HuH-7 (cell line): ENCODE results near the gene INCA1.
"Not testable (repeated sequence)": the region's sequence is repeated elsewhere in the genome, so short reads cannot be mapped to it uniquely, and the experiment has no call there.

Source experiments
- DNase-seq: peaks from one replicate; pipeline ENCODE4 v3.0.0; 2011; ENCODE audit warnings: low spot score

INCA1 gene, protein sequence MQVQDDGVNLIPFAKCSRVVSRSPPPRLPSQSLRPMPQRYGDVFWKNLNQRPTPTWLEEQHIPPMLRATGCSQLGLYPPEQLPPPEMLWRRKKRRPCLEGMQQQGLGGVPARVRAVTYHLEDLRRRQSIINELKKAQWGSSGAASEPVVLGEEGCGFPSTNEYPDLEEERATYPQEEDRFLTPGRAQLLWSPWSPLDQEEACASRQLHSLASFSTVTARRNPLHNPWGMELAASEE

DNA sequence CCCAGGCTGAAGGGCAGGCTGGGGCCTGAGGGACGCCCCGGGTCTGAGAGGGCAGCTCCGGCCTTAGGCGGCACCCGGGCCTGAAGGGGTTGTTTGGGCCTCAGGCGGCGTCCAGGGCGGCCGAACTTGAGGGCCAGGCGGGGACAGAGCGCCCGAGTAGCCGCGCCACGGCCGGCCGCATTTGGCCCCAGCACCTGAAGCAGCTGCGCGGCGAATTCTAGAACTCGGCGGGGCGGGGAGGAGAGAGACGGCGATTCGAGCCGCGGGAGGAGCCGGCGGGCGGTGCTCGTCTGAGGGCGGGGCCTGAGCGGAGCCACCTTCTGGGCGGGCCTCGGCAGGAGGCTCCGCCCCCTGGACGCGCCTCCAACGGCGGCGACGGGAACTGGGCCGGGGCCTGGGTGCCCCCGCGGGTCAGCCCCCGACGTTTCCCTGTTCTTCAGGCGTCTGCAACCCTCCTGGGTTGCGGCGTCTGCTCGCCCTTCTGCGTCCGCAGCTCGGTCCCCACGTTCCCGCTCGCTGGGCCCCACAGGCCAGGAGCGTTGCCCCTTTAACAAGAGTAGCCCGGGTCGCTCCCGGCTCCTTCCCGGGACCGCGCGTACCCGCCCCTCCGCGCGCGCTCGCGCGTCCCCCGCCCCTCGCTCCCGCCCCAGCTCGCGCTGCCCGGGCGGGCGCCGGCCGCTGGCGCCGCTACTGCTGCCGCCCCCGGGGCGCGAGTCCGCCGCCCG lies at the start of gene INCA1, which contains the start of gene KIF1C:
Gene INCA1, minus strand, starts transcription at position 221 of the 725 bp plus-strand sequence. CDS start 3,085 bp downstream, outside the sequence.
Gene KIF1C, plus strand, starts transcription at position 649 of the 725 bp plus-strand sequence. CDS start 2,297 bp downstream, outside the sequence.
- DNase-seq: peak; percentile 91

- DNase-seq: peak; percentile 36
These were observed 48.2 kb upstream of the INCA1 start for GRCh38 chr17:5045496-5045895.

GRCh38 chr17:5044630-5045029 lies 47.3 kb upstream of the INCA1 start:
- no peak for DNase-seq

DNA sequence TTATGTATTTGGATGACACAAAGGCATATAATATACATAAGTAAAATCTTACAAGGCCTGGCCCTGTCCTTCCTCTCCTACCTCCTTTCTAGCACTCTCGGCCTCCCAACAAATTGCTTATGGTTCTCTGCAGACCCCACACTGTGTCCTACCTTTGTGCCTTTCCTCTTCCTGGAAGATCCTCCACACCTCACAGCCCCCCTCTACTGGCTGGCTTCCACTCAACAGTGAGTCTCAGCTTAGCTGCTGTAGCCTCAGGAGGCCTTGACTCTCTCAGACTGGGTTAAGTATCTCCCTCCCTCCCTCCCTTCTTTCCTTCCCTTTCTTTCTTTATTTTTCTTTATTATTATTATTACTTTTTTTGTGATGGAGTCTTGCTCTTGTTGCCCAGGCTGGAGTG lies 46.2 kb upstream of the INCA1 start:
- DNase-seq: no peak

DNA sequence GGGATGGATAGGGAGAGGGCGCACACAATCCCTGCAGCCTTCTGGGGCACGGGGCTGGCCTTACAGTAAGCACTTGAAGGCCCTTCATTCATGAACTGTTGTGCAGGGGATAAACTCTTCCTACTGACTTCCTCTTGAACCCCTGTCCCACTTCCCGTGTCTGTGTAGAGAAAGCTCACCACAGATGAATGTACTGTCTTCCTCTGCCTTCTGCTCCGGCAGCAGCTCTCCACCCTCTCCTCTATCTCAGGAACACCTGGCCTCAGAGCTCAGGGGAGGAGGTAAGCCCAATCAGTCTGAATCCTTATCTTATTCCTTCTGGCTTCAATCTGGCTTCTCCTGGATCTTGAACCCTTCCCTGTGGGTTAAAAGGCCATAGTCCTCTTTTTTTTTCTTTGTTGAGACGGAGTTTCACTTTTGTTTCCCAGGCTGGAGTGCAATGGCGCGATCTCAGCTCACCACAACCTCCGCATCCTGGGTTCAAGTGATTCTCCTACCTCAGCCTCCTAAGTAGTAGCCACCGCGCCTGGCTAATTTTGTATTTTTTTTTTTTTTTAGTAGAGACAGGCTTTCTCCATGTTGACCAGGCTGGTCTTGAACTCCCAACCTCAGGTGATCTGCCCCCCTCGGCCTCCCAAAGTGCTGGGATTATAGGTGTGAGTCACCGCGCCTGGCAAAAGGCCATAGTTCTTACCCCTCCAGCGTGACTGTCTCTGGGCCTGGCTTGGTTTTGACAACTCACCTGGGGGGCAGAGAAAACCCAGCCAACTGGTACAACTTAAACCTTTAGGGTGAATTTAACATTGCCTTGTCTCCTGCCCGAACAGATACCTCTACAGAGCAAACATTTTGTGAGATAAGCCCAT lies 45.1 kb upstream of the INCA1 start:
- no peak for DNase-seq

DNA sequence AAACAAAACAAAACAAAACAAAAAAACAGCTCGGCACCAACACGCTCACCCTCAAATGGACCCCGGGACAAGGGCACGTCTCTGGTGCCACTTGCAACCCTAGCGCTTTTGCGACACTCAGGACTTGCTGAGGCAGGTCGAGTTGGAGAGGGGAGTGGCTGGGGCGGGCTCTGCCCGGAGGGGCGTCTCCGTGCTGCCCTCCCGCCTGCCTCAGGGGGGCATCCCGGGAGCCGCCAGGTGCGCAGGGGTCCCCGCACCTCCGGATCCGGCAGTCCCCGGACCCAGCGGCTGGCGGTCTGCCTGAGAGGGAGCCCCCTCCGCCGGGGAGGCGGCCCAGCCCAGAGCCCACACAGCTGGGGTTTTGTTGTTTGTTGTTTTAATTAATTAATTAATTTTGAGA lies 38.0 kb upstream of the INCA1 start, which contains the start of gene SLC52A1:
Gene SLC52A1, minus strand, starts transcription at position 112 of the 400 bp plus-strand sequence. CDS start 820 bp downstream, outside the sequence.
- no peak for DNase-seq

GRCh38 chr17:5034651-5035050 lies 37.3 kb upstream of the INCA1 start:
- no peak for DNase-seq

DNA sequence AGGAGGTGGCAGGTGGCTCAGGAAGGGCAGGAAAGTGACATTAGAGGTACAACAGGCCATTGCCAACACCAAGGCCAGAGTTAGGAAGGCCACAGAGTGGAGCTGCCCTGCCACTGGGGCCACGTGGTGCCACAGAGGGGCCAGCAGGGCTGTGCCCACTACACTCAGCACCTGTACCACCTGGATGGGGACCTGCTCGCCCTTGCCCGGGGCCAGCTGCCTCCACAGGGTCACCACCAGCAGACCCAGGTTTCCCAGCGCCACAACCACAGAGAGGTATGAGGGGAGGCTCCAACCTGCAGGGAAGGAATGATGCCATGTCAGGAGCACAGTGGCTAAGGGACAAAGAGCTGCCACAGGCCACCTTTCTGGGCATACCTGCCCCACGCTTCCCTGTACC lies 36.7 kb upstream of the INCA1 start:
- no peak for DNase-seq

DNA sequence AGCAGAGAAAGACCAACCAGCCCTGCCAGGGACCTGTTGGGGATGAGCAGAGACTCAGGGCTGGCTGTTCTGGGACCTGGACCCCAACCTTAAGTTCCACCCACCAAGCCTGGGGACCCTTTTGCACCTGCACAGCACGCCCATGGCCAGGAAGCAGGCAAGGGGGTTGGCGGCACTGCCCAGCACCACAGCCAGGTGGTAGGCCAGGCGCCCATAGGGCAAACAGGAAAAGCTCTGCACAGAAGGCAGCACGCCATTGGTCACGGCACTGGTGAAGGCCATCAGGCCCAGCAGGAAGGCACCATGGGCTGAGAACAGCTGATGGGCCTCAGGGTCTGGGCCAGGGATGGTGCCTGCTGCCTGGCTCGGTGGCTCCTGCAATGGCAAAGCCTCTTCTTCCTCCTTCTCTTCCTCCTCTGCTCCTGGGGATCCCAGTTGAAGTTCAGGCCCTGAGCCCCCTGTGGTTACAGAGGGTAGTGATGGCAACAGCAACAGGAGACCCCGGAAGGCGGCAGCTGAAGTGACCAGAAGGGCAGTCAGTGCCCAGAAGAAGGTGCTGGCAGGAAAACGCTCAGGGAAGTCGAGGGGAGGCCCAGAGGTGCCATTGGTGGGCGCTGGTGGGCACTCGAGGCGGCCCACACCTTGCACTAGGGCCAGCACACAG lies 36.2 kb upstream of the INCA1 start:
- DNase-seq: no peak

DNA sequence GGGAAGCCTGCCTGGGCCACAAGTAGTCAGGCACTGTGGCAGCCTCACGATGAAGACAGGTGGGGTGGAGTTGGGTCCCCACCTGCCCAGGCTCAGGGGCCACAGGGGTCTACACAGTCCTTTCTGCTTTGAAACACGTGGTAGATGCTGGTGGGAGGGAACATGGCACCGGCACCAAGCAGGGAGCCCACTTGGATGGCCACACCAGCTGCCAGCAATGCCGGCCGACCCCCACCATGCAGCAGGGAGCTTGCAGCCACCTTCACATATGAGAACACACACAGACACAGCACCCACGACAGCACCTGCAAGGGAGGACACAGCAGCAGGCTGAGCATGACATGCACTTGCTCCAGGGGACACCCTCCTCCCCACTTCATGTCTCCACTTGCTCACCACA lies 35.5 kb upstream of the INCA1 start:
- DNase-seq: no peak

DNA sequence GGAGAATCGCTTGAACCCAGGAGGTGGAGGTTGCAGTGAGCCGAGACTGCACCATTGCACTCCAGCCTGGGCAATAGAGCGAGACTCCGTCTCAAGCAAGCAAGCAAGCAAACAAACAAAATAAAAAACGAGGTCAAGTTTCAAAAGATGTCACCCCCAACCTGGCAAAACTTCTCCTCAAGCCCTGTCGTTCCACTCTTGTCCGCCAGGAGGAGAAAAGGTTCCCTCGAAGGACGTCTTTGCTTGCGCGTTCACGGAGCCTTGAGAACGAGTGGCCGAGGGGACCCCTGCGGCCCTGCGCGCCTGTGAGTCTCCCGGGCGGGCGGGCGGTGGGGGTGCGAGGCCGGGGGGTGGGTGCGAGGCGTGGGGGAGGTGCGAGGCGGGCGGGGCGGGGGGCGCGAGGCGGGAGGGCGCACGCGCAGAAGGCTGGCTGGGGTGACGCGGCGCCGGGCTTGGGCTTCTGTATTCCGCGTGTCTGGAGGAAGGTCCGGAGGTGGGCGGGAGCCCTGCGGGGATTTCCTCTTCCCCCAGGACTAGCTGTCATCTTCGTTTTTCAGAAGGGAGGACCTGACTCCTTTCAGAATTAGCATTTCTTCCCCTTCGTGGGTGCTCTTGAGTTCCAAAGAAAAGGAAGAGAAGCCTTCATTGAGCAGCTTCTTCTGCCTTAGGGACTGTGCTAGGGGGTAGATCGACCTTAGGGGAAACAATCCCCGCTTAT lies 34.2 kb upstream of the INCA1 start:
- peak; percentile 73 for DNase-seq

- not testable (repeated sequence) for DNase-seq
These were observed 32.8 kb upstream of the INCA1 start for GRCh38 chr17:5030168-5030567.

DNA sequence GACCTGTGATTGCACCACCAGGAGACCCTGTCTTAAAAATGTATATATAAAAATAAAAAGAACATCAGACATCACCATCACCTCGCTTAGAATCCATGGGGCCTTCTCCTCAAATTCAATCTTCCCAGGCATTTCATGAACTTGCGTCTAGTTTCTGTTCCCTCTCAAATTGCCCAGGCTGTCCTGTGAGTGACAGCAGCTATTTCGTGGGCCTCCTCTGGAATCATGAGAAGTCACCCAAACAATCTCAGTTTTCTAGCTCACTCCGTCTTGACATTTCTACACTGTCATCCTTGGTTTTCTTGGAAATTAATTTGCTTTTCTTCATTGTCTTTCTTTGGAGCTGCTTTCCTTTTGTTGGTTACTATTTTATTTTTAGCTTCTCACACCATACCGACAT lies 30.6 kb upstream of the INCA1 start:
- DNase-seq: no peak

GRCh38 chr17:5027299-5027698 lies 30.0 kb upstream of the INCA1 start:
- DNase-seq: no peak

DNA sequence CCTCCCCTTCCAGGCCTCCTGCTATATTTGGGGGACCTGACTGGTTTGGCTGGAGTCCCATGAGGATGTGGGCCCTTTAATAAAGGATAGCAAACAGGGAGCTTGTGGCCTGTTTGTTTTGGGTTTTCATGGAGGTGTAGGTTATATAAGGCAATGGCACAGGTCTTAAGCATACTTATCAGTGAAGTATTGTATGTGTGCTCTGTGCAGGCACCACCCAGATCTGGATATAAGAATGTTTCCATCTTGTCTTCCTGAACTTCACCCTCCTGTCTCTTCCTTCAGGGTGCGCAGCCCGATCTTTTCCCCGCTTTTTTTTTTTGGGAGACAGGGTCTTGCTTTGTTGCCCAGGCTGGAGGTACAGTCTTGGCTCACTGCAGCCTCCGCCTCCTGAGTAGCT lies 27.3 kb upstream of the INCA1 start:
- no peak for DNase-seq

- DNase-seq: no peak
These were observed 26.3 kb upstream of the INCA1 start for GRCh38 chr17:5023588-5024147.

GRCh38 chr17:5022171-5022711 lies 24.9 kb upstream of the INCA1 start:
- DNase-seq: no peak

DNA sequence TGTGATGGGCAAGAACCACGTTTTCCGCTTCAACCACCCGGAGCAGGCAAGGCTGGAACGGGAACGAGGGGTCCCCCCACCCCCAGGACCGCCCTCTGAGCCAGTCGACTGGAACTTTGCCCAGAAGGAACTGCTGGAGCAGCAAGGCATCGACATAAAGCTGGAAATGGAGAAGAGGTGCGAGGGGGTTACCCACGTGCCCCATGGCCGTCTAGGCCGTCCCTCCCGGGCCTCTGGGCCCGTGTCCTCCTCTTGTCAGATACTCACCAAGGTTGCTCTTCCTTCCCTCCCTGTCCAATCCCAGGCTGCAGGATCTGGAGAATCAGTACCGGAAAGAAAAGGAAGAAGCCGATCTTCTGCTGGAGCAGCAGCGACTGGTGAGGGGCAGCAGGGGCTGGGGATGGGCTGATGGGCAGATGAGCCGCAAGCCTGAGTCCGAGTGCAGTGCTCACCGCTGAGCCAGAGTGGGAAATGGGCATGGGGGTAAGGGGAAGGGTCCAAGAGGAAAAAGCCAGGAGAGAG lies 23.2 kb upstream of the INCA1 start:
- DNase-seq: no peak

DNA sequence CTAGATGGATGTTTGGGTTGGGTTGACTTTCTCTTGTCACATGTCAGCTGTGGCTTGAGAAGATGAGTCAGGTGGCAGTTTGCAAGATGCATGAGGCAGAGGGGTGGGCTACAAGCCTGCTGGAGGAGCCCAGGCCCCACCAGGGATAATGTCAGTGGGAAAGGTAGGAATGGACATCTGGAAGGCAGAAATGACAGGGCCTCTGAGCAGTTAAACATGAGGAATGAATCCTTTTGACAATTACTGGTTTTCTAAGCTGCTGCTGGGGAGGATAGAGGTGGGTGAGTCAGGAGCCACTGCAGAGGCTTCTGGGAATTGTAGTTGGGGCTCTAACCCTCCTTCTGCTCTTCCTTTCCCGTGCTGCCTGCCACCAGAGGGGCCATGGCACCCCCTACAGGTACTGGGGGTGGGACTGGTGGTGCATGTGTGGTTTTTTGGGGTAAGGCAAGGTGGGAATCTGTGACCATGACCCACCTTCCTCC lies 22.2 kb upstream of the INCA1 start:
- DNase-seq: peak; percentile 18

GRCh38 chr17:5014357-5014756 lies 17.0 kb upstream of the INCA1 start:
- no peak for DNase-seq
